TTC549 (cell line): Measurements from ENCODE around the gene TRPV5.

Source experiments
- FAIRE-seq: peaks from 2 replicates; lab custom pipeline; 2012; peaks lifted over from hg19 to GRCh38; lab: Jason Lieb, UNC

Gene TRPV5

GRCh38 chr7:142940966-142941535 is 7.5 kb upstream of the TRPV5 start:
- FAIRE-seq, result no peak

DNA sequence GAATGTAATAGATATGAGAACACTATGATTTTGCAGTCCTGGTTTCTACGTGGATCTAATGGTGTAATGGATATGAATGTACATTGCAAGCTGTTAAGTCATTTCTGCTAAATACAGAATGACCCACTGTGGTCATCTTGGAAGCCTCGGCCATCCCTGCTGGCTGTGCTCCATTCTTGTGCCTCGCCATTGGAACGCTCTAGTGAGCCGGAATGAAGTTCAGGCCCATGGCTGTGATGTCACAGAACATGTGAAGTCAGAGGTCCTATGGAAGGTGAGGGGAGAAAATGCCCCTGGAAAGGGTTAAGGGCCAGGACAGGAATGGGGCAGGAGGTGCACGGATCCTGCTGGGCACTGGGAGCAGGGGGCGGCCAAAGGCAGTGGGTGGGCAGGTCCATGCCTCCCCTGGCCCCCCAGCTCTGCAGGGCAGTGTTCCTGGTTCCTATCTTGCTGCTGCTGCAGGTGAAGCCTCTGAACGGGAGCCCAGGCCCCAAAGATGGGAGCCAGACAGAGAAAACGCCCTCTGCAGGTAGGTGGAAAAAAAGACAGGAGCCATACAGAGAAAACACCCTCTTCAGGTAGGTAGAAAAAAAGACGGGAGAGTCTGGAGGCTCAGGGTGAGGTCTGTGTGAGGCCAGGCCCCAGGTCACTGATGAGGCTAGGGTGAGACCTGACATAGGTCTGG is 5.8 kb upstream of the TRPV5 start, which contains the start of gene LLCFC1:
Gene LLCFC1 (plus strand): TSS at position 259 of the 685 bp plus-strand sequence. CDS start 138 bp downstream, at position 397.
- FAIRE-seq, result no peak

DNA sequence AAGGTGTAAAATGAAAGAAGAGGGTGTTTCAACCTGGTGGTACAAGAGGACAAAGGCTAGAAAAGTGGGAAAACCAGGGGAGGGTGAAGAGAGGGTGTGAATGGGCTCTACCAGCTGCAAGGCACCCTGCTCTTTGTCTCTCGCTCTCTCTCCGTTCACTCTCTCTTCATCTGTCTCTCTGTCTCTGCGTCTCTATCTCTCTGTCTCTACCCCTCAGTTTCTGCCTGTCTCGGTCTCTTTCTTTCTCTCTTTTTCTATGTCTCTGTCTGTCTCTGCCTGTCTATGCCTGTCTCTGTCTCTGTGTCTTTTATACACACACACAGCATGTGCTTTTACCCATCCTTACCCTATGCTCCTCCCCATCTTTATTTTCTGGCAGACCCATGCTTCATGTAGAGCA is 5.1 kb upstream of the TRPV5 start:
- FAIRE-seq, result no peak

DNA sequence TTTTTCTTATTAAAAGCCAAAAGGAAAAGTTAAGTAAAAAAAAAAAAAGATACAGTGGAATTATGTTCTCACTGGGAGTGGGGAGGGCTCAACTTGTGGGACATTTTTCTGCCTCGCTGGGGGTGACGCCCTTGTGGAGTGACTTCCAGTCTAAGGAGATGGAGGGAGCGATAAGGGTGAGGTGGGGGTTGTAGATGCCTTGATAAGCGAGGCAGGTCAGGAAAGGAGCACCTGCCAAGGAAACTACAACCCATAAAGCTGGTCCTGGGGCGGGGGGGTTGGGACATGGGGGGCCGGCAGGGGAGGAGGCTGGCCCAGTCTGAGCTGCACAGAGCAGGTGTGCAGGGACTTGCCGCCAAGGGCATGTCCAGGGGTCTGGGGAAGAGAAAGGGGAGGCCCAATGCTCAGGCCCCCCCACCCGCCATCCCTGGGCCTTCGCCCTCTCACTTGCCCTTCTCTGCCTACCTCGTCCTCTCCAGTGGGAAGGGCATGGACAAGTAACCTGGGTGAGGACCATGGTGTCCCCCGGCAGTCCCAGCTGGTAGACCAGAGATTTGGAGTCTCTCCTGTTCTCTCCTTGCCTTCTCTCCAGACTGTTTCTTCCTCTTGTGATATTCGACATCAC is 2.5 kb upstream of the TRPV5 start:
- no peak for FAIRE-seq

GRCh38 chr7:142934056-142934455 is 510 bp upstream of the TRPV5 start:
- no peak for FAIRE-seq

DNA sequence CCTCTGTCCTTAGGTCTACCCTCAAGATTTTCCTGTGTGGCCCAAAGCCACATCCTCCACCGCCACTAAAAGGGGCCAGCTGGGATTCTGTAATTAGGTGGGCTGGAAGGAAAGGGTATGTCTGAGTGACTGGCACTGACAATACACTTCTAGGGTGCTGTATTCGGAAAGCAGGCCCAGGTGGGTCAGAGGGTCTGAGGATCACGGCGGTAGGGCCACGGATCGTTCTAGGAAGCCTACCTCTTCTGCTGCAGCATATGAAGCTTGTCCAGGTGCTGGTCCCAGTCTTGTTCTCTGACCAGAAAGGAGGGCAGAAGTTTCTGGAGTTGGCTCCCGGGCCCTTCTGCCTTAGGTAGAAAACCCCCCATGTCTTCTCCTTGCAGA is 462 bp downstream of the TRPV5 start:
- no peak for FAIRE-seq

DNA sequence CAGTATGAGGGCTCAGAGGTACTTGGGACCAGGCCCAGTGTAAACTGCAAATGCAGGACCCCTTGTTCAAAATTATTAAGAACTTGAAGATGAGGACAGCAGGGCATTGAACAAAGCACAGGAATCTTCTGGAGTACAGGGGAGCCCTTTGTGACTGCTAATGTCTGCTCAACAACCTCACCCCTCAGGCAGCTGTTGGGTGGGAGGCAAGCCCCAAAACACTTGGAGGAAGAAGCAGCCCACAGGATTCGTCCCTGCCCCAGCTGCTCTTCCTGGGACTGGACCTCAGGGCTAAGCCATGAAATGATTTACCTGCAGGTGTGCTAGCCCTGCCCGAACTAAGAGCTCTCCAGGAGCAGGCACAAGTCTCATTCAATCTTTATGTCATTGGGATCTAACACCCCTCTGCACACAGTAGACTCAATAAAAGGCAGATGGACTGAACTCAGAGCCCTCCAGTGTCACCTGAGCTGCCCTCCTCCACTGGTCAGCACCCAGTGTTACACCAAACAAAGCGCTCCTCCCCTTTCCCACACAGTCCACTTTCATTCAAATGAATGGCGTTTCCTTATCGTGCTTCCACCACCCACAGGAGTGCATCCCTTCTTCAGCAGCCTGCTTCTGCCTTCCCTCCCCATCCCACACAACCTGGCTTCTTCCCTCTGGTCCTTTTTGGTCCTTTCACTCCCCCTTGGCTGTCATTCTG is 1.0 kb downstream of the TRPV5 start:
- FAIRE-seq, result no peak

DNA sequence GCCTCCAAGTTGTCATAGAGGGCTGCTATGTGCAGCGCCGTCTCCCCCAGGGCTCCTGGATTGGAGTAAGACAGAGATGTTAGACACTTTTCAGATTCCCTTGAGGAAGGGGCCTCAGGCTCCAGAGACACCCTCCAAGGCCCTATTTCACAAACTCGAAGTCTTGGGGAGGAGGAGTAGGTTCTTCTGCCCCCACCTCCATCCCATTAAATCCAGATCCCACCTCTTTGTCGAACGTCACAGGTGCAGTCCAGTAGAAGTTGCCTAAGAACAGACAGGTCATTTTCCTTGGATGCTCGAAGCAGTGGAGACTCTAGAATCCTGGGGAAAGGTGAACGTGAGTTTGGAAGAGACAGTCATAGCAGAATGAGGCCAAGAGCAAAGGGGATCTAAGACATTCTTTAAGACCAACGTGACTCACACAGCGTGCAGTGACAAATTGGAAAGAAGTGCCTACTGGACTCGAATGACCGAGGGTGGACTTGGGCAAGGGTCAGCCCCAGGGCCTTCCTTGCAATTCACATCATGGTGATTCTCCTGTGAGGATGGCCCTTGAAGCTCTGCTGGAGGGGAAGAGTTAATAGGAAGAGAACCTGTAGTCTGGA is 3.3 kb downstream of the TRPV5 start:
- no peak for FAIRE-seq

DNA sequence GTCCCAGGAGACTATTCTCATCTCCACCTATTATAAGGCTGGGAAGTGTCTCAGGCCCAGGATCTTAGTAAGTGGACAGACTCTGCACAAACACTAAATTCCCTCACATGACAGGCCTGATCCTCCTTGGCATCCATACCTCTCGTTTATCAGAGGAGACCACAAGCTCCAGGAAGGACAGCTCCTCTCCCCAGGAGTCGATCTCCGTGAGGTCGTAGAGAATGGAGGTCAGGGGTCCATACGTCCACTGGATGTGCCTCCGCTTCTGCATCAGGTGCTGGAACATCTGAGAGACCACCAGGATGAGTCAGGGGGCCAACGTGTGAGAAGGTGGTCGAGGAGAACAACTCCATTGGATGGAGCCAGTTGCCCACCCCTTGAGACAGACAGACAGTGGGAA is 5.6 kb downstream of the TRPV5 start:
- FAIRE-seq, result no peak

DNA sequence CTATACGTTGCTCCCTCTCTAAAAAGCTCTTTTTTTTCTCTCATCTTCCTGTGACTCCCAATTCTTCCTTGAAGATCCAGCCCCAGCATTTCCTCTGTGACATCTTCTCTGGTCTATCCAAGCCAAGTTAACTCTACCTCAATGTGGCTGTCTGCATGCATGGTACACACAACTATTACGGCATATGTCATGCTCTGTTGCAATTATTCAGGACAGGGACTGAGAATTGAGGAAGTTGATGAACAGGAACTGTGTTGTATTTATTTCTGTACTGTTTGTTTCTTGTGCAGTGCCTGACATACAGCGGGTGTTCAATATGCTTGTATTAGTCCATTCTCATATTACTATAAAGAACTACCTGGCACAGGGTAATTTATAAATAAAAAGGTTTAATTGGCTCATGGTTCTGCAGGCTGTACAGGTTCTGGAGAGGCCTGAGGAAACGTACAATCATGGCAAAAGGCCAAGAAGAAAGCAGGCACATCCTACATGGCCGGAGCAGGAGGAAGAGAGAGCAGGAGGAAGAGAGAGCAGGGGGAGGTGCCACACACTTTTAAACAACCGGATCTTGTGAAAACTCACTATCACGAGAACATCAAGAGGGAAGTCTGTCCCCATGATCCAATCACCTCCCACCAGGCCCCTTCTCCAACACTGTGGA is 6.3 kb downstream of the TRPV5 start:
- FAIRE-seq, result no peak

GRCh38 chr7:142925413-142925812 is 8.1 kb downstream of the TRPV5 start:
- no peak for FAIRE-seq

- FAIRE-seq, result no peak
Measured at GRCh38 chr7:142923391-142923790, 10.2 kb downstream of the TRPV5 start.

DNA sequence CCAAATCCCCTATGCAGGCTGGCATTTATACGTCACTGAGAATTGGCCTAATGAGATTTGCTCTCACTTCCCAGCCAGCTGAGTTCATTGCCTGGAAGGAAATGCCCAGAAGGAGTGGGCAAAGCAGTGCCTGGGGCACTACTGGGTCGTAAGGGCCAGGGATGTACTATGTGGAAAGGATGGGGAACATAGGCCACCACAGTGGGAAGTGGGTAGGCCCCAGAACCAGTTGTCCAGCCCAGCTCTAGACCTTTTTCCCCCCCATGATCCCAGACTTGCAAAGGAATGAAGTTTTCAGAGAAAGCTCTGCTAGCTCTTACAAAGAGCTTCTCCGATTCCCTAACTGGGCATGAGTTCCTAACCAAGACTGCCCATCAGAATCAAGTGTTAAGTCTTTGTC is 13.9 kb downstream of the TRPV5 start:
- no peak for FAIRE-seq

- FAIRE-seq, result no peak
Measured at GRCh38 chr7:142918901-142919300, 14.6 kb downstream of the TRPV5 start.

DNA sequence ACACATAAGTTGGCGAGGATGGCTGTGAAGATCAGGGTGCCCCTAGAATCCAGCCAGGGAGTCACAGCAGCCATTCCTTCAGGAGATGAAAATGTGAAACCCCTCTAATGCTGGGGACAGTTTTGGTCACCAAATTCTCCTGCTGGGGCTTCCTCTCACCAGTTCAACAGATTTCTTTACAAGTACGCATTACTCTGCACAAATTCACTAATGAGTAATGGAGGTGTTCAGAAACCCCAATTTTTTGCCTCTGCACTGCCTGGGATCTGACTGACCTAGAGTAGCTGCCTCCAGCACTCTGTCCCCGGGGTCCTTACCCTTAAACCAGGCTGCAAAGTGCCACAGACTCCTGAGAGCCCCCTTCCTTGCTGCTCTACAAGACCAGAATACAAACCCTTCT is 16.1 kb downstream of the TRPV5 start:
- FAIRE-seq, result no peak

GRCh38 chr7:142916508-142916907 is 17.0 kb downstream of the TRPV5 start:
- no peak for FAIRE-seq

GRCh38 chr7:142915315-142915714 is 18.2 kb downstream of the TRPV5 start:
- no peak for FAIRE-seq

GRCh38 chr7:142914121-142914520 is 19.4 kb downstream of the TRPV5 start:
- no peak for FAIRE-seq

DNA sequence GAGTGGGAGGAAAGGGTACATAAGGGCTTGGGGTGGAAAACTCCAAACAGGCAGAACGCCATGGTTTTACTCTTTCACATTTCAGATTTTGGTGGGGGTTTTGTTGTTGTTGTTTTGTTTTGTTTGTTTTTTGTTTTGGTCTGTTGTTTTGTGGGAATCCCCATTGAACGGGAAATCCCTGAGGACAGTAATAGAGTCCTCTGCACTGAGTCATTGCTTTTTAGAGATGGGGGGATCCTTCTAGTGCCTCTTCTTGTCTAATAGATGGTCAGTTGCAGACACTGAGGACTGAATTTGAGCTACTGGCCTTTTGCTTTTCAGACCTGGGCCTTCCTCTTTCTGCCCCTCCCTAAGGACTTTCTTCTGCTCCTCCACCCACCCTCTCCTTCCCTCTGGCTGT is 20.0 kb downstream of the TRPV5 start:
- FAIRE-seq, result no peak

DNA sequence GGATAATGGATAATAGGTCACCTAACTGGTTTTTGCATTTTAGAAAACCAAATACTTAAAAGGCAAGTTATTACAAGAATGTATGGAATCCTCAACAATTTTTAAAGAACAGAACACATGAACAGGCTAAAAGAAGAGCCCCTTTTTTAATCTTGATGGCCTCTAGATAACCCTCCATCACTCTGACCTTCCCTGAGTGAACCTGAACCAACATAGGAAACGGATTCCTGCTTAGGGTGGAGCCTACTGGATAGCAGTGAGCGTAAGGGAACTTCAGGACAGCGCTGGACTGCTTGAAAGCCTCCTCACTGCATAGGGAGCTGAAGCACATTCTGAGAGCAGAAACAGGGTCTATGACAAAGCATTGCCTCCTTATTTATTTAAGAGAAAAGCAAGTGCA is 20.5 kb downstream of the TRPV5 start:
- FAIRE-seq, result no peak

- no peak for FAIRE-seq
Measured at GRCh38 chr7:142910481-142910880, 23.1 kb downstream of the TRPV5 start.

DNA sequence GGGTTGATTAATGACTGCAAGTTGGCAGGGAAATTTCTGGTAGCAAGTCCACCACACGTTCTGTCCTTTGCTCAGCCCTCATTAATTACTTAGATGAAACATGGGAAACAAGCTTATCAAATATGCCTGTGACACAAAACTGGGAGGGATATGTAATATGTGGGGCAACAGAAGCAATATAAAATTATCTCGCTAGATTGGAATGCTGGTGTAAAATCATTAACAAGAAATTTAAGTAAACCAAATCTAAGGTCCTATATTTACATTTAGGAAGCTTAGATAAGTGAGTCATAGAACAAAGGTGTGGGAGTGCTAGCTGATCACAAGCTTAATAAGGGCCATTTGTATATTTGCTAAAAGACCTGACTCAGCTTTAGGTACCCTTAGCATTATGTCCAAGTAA is 23.5 kb downstream of the TRPV5 start:
- FAIRE-seq, result no peak
